GM12878 (cell line): Measurements from ENCODE around the gene KEL.

ENCODE experiments used
- BRCA1 ChIP-seq: IDR thresholded peaks from 2 replicates; pipeline ENCODE4 v1.6.1; 2011; ENCODE audit warnings: low read depth, low read length, improper control_type of control experiment
- CTCF ChIP-seq, 3 experiments: IDR thresholded peaks in 2 of 3; conservative IDR thresholded peaks in 1 of 3; 2 replicates each; pipeline ENCODE4 v1.5.1; 2011; ENCODE audit warnings: low read depth in 3 of 3, low read length in 3 of 3, mild to moderate bottlenecking in 3 of 3, control low read depth in 2 of 3, moderate library complexity in 2 of 3, inconsistent platforms in 1 of 3, mixed read lengths in 1 of 3; ENCODE audit not compliant: control insufficient read depth in 2 of 3, insufficient read depth in 1 of 3; ENCODE audit errors: extremely low read depth in 1 of 3
- FOXM1 ChIP-seq: IDR thresholded peaks from 2 replicates; pipeline ENCODE4 v1.6.1; 2012; ENCODE audit warnings: low read depth, mild to moderate bottlenecking, inconsistent platforms, low read length, moderate library complexity
- JUNB ChIP-seq: IDR thresholded peaks from 2 replicates; pipeline ENCODE4 v1.6.1; 2016; ENCODE audit warnings: antibody characterized with exemption, mild to moderate bottlenecking
- REST ChIP-seq: IDR thresholded peaks from 2 replicates; pipeline ENCODE4 v1.6.1; 2012; ENCODE audit warnings: mild to moderate bottlenecking, low read depth, low read length
- SIN3A ChIP-seq: IDR thresholded peaks from 2 replicates; pipeline ENCODE4 v1.6.1; 2012; ENCODE audit warnings: low read depth, low read length, improper control_type of control experiment

GRCh38 chr7:142983825-142984224, 21.7 kb upstream of the KEL start:
- TF ChIP-seq BRCA1, result no peak
- TF ChIP-seq CTCF (IDR thresholded peaks at IDR 0.05 in 2 of 3, conservative IDR thresholded peaks at IDR 0.05 in 1 of 3; ENCODE audit: control insufficient read depth in 2 of 3, extremely low read depth in 1 of 3, insufficient read depth in 1 of 3, low read depth in 3 of 3, low read length in 3 of 3), result no peak
- TF ChIP-seq REST, result no peak
- no peak for TF ChIP-seq SIN3A
- no peak for TF ChIP-seq JUNB
- no peak for TF ChIP-seq FOXM1
